Stimulated activated CD4-positive, alpha-beta T cell treated with anti-CD3 and anti-CD28 coated beads, TNF-alpha, amount 100 ng/mL, for 1 hour (primary cell): ENCODE results near the gene ADRB1.

Experiments
- DNase-seq, 3 donors: peaks; one replicate each; pipeline ENCODE4 v3.0.0-alpha.2; 2020; ENCODE audit warnings: low read depth in 3 of 3, low spot score in 1 of 3

ADRB1 gene

GRCh38 chr10:114026189-114027040, 17.3 kb upstream of the ADRB1 start:
- DNase-seq: no peak

GRCh38 chr10:114027041-114027394, 16.6 kb upstream of the ADRB1 start:
- DNase-seq: no peak

GRCh38 chr10:114027951-114028350, 15.7 kb upstream of the ADRB1 start:
- DNase-seq: no peak

DNA sequence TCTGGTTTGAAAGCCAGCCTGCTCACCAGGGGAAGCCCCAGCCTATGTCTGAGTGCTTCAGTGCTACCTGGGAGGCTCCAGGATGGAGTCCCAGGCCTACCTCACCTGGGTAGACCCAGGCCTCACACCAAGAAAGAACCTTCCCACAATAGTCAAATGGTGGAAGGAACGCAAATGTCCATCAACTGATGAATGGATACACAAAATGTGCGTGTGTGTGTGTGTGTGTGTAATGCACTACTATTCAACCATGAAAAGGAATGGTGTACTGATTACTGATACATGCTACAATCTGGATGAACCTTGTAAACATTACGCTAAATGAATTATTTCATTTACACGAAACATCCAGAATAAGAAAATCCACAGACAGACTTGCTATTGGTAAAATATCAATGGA, 15.2 kb upstream of the ADRB1 start:
- no peak for DNase-seq

- DNase-seq: no peak
These were observed 14.0 kb upstream of the ADRB1 start for GRCh38 chr10:114029655-114030054.

DNA sequence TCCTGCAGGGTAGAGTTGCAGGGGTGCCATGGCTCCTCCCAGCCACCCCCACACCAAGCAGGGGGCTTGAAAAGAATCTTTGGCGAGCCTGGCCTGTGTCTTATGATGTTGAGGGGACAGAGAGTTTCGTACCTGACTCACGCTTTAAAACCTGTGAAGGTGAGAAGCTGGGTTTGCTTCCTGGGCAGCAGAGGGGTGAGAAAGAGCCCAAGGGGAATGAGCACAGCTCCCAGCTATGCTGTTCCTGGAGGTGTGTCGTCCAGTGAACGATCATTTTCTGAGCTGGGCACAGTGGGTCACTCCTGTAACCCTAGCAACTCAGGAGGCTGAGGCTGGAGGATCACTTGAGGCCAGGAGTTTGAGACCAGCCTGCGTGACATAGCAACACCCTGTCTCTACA, 13.5 kb upstream of the ADRB1 start:
- no peak for DNase-seq

- DNase-seq: no peak
These were observed 12.3 kb upstream of the ADRB1 start for GRCh38 chr10:114031073-114031972.

- DNase-seq: no peak
These were observed 10.1 kb upstream of the ADRB1 start for GRCh38 chr10:114033566-114033965.

- DNase-seq: no peak
These were observed 8.6 kb upstream of the ADRB1 start for GRCh38 chr10:114034923-114035645.

DNA sequence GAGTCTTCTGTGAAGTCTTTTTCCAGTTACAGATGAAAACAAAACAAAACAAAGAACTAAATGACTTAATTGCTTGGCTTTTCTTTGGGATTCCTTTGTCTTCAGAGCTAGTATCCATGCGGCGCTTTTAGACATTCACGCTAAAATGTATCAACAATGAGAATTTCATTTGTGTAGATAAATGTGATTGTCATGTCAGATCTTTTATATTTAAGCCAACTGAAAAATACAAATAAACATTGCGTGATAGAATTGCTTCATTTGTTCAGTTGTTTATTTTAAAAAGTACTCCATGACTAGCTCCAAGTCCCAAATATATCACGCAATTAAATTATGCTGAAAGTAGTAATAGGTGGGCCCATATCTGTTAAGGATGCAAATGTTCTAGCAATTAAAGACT, 7.9 kb upstream of the ADRB1 start:
- no peak for DNase-seq

DNA sequence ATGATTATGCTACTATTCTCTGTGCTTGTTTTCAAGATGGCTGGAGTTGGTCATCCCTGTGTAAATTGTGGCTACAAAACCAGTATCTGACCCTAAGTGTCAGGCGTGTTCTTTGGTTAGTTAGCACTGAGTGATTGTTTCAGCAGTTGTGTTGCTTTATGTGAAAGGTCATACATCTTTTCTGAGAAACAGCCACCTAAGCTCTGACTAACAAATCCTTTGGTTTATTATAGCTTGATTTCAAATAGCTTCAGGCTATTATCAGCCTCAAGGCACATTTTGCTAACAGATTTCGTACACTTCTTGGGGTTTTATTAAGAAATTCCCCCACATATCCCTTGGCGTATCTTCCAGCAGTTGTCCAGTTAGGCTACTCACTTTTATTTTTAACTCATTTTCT, 4.8 kb upstream of the ADRB1 start:
- no peak for DNase-seq

DNA sequence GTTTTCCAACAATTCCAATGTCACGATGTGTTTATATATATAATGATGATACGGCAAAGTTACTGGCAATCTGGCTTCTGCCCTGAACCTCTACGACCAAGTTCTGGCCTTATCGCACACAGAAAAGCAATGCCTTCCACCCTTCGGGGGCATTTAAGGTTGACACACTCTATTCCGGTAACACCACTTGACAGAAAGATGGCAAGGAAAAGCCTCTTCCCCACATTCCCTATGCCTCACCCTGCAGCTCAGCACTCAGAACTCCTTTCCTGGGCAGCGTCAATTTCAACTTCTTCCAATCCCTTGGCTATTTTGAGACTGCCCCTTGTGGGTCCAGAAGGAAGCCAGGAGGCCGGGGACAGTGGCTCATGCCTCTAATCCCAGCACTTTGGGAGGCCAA, 2.5 kb upstream of the ADRB1 start:
- DNase-seq: no peak

DNA sequence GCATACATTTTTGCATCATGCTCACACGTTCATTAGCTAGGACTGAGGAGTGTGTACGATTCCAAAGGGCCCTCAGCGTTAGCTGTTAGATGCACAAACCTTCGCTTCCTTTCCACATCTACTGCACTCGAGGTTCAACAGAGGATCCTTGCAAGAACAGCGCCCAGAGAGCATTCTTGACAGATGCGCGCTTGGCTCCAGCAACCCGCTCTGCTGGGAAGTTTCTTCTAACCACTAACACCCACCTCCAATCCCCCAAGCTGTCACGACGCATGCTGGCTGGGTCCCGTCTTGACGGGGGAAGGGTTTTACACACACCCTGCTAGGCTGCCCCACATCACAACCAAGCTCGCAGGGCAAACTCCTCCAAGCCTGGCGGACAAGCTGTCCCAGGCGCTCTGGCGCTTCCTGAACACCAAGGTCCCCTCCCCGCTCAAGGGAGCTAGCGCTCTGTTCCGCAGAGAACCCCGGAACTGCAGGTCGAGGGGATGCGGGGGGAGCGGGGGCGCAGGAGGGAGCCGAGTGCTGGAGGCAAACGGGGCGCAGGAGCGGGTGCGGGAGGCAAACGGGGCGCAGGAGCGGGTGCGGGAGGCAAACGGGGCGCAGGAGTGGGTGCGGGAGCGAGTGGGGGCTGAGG, 653 bp upstream of the ADRB1 start:
- DNase-seq: no peak

DNA sequence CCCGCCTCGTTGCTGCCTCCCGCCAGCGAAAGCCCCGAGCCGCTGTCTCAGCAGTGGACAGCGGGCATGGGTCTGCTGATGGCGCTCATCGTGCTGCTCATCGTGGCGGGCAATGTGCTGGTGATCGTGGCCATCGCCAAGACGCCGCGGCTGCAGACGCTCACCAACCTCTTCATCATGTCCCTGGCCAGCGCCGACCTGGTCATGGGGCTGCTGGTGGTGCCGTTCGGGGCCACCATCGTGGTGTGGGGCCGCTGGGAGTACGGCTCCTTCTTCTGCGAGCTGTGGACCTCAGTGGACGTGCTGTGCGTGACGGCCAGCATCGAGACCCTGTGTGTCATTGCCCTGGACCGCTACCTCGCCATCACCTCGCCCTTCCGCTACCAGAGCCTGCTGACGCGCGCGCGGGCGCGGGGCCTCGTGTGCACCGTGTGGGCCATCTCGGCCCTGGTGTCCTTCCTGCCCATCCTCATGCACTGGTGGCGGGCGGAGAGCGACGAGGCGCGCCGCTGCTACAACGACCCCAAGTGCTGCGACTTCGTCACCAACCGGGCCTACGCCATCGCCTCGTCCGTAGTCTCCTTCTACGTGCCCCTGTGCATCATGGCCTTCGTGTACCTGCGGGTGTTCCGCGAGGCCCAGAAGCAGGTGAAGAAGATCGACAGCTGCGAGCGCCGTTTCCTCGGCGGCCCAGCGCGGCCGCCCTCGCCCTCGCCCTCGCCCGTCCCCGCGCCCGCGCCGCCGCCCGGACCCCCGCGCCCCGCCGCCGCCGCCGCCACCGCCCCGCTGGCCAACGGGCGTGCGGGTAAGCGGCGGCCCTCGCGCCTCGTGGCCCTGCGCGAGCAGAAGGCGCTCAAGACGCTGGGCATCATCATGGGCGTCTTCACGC, 825 bp downstream of the ADRB1 start:
- no peak for DNase-seq

DNA sequence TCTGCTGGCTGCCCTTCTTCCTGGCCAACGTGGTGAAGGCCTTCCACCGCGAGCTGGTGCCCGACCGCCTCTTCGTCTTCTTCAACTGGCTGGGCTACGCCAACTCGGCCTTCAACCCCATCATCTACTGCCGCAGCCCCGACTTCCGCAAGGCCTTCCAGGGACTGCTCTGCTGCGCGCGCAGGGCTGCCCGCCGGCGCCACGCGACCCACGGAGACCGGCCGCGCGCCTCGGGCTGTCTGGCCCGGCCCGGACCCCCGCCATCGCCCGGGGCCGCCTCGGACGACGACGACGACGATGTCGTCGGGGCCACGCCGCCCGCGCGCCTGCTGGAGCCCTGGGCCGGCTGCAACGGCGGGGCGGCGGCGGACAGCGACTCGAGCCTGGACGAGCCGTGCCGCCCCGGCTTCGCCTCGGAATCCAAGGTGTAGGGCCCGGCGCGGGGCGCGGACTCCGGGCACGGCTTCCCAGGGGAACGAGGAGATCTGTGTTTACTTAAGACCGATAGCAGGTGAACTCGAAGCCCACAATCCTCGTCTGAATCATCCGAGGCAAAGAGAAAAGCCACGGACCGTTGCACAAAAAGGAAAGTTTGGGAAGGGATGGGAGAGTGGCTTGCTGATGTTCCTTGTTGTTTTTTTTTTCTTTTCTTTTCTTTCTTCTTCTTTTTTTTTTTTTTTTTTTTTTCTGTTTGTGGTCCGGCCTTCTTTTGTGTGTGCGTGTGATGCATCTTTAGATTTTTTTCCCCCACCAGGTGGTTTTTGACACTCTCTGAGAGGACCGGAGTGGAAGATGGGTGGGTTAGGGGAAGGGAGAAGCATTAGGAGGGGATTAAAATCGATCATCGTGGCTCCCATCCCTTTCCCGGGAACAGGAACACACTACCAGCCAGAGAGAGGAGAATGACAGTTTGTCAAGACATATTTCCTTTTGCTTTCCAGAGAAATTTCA, 1.7 kb downstream of the ADRB1 start:
- no peak for DNase-seq

GRCh38 chr10:114046087-114046458, 2.4 kb downstream of the ADRB1 start:
- no peak for DNase-seq

DNA sequence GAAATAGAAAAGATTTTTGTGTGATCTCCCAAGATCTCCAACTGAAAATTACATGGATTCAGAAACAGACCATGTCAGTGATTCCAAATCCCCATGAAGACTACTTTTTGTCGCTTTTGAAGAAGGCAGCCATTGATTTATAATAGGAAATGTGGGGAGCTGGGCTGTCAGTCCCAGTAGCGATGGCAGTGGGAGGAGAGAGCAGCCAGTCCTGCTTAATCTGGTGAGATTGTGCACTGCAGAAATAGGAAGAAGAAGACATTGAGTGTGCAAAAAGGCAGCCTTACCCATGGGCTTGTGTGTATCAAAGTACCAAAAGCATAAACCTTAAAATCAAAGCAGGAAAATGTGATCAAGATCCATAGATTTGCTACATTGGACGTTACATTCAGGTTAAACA, 4.8 kb downstream of the ADRB1 start:
- DNase-seq: no peak

DNA sequence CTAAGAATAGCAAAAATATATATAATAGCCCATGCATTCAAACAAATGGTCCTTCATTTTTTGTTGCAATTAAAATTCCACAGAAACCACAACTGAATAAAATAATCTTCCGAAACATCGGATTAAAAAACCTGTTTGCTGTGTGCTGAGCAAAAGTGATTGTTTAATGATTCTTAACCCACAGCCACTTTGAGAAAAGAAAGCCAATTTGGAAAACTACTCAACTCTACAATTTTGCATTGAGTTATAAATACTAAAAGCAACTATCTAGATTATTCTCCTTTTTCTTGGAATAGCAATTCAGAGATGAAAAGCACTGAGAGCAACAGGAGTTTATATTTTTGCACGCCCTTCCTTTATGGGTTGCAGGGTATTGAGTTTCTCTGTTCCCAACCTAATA, 8.0 kb downstream of the ADRB1 start:
- DNase-seq: no peak

GRCh38 chr10:114052255-114052654, 8.6 kb downstream of the ADRB1 start:
- no peak for DNase-seq
